Globus pallidus (tissue), 1 donor: ENCODE results near the gene OLIG2.
A peak's percentile ranks its signal among the peaks of the same experiment; 100 is the strongest.

ENCODE experiments used
- DNase-seq: peaks from one replicate; pipeline ENCODE4 v3.0.0-alpha.2; 2015; ENCODE audit warnings: low spot score

The OLIG2 gene

DNA sequence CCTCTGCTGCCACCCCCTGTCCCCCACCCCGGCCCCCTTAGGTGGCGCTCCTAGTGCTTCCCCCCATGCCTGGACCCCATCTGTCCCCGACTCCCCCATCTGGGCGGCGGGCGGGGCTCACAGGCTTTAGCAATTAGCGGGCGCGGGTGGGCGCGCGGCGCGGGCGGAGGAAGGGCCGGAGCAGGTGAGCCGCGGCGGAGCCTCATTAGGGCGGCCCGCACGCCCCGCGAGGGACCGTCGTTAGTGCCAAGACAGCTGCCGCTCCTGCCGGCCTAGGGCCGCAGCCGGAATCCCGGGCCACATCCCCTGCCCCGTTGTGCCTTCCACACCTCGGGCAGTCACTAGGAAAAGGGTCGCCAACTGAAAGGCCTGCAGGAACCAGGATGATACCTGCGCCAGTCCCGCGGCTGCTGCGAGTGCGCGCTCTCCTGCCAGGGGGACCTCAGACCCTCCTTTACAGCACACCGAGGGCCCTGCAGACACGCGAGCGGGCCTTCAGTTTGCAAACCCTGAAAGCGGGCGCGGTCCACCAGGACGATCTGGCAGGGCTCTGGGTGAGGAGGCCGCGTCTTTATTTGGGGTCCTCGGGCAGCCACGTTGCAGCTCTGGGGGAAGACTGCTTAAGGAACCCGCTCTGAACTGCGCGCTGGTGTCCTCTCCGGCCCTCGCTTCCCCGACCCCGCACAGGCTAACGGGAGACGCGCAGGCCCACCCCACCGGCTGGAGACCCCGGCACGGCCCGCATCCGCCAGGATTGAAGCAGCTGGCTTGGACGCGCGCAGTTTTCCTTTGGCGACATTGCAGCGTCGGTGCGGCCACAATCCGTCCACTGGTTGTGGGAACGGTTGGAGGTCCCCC lies 7.6 kb downstream of the OLIG2 start:
- DNase-seq = no peak

DNA sequence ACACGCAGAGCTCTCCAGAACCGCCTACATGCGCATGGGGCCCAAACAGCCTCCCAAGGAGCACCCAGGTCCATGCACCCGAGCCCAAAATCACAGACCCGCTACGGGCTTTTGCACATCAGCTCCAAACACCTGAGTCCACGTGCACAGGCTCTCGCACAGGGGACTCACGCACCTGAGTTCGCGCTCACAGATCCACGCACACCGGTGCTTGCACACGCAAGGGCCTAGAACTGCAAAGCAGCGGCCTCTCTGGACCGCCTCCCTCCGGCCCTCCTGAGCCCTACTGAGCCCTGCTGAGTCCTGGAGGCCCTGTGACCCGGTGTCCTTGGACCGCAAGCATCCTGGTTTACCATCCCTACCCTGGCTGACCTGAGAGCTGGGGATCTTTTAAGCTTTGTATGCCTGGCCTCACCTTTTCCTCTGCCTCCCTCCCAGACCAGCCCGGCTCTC lies 8.3 kb downstream of the OLIG2 start:
- DNase-seq = no peak

DNA sequence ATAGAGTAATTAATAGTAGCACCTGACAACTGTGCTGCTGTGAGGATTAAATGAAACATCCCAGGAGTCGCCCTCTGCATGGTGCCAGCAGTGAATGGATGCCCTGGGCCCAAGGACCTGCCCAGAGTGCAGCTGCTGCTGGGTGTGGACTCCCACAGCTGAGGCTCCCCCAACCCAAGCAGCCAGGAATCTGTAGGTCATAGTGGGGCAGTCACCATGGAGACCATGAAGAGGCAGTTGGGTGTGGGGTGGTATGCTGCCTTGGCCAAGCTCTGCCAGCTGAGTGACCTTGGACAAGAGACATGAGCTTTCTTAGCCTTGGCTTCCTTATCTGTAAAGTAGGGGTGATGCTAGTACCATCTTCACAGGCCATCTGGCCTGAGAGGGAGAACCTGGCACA lies 9.4 kb downstream of the OLIG2 start:
- DNase-seq = no peak

DNA sequence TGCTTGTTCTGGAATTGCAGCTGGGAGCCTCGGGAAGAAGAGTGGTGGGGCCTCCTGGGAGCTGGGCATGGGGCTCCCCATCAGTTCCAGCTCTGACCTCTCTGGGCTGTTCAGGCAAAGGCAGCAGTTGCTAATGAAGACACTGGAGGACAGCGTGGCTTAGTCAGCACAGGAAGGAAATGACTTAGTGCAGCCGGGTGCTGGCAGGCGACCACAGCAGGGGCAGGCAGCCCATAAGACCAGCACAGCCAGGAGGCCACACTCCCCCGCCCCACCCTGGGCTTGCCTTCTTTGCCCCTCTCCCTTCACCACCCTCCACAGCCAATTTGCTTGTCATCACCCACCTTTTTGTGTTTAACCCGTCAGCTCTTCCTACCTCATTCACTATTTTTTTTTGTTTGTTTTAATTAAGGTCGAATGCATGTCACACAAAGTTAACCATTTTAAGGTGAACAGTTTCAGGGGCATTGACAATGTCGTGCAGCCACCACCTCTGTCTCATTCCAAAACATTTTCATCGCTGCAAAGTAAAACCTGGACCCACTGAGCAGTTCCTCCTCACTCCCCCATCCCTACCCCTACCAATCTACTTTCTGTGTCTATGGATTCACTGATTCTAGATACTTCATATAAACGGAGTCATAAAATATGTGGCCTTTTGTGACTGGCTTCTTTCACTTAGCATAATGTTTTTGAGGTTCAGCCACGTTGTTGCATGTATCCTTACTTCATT lies 10.9 kb downstream of the OLIG2 start:
- DNase-seq = peak; percentile 36

DNA sequence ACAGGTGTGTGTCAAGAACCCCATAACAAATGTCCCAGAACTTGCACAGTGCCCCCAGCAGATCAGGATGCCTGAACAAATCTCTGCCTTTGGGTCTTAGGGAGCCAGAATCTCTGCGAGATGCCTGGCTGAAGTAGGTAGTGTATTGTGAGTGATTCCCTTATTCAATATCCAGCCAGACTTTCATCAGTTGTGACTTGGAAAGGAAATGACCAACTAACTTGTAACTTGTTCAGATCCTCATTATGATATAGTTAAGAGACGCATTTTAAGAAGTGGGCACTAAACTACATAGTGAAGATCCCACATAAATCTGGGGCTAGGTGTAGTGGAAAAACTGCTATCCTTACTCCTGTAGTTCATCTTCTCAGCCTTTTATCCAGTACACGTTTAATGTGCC lies 11.8 kb downstream of the OLIG2 start:
- no peak for DNase-seq

DNA sequence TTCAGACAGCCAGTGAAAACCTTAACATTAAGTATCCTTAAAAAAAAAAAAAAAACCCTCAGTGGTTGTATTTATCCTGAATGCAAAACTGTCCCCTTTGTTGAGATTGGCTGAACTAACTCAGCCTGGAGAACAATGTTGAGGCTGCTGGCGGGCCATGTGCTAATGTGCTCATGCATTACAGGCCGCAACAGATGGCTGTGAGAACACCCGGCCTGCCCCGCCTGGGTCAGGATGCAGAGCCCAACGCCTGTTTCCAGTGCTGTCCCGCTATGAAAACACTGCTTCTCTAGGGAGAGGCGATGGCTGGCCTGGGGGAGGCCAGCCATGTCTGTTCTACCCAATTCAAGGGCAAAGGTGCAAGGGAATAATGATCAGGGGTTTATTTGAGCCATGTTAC lies 13.8 kb downstream of the OLIG2 start:
- peak; percentile 97 for DNase-seq

DNA sequence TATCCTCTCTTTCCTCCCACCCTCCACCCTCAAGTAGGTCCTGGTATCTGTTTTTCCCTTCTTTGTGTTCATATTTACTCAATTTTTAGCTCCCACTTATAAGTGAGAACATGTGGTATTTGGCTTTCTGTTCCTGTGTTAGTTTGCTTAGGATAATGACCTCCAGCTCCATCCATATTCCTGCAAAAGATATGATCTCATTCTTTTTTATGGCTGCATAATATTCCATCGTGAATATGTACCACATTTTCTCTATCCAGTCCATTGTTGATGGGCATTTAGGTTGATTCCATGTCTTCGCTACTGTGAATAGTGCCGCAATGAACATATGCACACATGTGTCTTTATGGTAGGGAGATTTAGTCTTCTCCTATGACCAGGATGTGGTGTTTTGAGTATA lies 14.5 kb downstream of the OLIG2 start:
- DNase-seq = no peak

DNA sequence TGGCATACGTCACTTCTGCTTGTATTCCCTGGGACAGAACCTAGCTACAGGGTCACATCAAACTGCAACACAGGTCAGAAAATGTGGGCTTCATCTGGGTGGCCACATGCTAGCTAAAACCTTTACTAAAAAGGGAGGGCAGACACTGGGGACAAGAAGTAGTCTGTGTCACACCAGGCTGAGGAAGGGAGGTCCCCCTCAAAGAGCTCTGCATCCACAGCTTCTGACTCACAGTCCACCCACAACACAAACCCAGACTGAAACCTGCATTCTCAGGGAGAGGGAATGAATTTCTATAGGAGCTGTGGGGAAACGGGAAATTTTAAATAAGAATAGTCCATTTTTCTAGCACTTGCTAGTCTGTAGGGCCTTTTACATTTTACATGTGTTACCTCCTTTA lies 16.2 kb downstream of the OLIG2 start:
- no peak for DNase-seq

DNA sequence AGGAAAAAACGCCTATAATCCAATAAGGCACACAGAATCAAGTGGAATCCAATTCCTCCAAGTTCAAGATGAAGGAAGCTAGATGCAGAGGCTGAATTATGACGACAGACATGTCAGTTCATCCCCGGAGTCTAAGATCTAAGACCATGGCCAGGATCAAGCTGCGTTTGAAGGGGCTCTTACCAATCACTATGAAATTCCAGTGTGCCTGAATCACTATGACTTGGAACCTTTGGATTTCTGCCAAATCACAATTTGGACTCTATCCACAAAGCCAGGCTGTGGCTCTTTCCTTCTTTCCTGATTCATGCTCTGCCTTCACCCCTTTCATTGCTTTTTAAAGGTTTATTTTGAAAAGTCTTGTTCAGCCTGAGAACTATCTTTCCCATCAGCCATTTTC lies 17.1 kb downstream of the OLIG2 start:
- DNase-seq = no peak

DNA sequence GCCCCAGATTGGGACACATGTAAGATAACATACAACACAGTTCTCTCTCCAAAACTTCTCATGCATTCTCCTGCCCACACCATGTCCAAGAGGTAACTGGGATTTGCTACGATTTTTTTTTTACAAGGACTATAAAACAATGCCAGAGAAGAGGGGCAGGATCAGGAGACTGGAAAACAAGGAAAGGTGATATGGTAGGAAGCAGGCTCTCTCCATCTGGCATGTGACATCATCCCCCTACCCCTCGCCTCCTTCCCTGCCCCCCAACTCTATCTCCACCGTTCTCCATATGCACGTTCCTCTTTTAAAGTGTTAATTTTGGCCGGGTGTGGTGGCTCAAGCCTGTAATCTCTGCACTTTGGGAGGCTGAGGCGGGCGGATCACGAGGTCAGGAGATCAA lies 20.7 kb downstream of the OLIG2 start:
- DNase-seq = no peak

DNA sequence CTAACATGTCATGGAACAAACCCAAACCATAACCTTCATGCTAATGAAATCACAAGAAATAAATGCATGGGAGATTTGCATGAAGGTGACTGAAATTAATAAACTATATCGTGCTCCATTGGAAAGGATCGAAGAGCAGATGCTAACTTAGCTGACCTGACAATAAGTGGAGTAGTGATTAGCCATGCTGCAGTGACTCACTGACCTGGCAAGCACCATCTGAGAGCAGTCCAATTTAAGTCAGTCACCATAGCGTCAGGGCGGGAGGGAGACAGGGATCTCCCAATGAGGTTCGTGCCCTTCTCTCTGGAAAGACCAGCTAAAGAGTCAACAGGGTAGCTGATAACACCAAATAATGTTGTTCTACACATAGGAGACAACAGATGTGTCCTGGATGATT lies 21.5 kb downstream of the OLIG2 start:
- no peak for DNase-seq

DNA sequence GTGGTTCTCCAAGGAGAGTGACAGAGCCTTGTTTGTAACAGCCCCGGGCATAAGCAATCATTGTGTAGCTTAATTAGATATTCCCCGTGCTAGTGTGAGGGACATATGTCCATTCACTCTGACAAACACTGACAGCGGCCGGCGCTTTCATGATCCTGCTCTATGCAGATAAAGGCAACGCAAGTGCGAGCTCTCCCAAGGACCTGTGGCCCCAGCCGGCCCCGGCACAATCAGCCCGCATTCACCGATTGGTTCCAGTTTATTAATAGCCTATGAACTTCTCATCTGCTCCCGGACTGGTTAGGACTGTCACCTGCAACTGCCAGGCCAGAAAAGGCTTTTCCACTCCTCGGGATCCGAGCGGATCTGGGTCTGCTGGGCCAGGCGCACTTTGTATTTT lies 26.2 kb downstream of the OLIG2 start:
- no peak for DNase-seq

DNA sequence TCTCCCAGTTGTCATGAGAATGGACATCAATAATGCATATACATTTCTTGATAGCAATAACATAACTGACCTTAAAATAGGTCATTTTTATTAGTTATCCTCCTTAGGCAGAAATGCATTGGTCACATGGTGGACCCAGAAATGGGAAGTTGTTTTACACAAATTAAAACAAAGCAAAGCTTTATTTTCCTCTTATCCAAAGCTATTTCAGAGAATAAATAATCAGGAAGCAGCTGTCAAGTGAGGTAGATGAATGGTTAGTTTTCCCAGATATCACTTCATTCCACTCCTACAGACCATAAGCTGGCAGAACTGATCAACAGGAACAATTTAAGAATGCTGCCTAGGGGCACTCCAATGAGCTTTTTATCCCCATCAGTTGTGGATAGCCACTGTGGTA lies 28.2 kb downstream of the OLIG2 start:
- no peak for DNase-seq

DNA sequence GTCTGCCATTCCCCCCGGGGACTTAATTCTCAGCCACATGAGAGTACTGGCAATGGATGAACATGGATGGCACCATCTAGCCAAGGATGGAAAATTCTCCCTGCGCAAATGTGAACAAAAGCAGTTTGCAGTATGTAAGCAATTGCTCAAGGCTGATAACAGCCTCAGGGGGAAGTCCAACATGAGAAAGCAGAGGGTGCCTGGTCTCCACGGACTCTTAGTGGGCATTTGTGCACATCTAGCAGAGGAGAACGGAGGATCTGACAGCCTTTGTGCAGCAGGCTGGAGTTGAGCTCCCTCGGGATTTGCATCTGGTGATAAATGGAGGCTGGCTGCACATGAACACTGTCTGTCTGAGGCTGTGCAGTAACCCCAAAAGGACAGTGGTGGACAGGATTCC lies 30.3 kb downstream of the OLIG2 start:
- DNase-seq = no peak

DNA sequence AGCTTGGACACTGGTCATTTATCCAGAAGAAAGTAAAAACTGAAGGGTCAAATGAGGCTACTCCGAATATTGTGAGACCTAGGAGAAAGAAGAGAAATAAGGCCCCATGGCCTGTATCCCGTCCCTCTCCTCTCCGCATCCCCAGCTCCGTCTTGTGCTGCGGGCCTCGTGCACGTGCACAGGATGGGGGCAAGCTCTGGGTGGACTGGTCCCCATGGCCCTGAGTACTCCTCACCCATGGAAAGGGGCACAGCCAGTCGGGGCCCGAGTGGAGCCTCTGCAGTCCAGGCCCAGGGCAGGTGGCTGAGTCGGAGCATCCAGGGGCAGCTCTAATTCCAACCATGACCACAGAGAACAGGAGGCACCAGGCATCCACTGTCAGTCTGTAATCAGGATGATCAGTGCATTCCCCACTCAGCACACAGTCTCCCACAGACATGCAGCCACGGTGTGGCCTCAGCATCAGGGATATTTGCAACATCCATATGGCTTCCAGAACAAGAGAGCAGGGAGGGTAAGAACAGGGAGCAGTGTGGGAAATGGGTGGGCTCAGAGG lies 31.7 kb downstream of the OLIG2 start:
- DNase-seq = no peak

DNA sequence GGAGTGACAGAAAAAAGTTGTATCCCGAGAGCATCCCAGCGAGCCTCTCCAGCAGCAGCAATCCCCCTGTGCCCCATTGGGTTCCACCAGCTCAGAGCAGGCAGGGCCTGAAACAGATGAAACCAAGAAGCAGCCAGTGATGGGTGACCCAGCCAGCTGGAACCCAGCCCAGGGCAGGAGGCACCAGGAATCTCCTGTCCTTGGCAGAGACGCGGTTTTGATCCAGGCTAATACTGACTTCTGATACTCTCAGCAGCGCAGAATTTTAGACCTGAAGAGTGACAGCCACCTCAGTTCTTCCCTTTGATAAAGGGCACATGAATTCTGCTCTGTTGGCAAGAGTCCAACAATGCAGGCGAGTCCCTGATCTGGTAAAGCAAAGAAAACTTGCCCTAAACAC lies 32.8 kb downstream of the OLIG2 start:
- no peak for DNase-seq

DNA sequence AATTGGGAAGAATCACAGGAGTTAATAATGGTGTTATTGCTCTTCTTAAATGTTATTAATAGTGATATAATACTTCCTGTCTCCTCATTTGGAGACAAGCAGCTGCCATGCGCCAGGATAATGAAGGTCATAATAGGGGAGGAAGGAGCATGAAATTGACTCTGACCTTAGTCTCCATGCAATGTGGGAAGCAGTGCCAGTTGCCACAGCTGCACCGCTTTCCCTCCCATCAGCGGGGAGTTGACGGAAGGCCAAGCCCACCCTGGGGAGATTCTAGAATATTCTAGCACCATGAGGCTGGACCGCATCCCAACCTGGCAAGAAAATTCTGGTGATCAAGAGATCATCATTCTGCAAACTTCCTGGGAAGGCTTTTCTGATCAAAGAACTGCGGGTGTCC lies 33.2 kb downstream of the OLIG2 start:
- DNase-seq = no peak

DNA sequence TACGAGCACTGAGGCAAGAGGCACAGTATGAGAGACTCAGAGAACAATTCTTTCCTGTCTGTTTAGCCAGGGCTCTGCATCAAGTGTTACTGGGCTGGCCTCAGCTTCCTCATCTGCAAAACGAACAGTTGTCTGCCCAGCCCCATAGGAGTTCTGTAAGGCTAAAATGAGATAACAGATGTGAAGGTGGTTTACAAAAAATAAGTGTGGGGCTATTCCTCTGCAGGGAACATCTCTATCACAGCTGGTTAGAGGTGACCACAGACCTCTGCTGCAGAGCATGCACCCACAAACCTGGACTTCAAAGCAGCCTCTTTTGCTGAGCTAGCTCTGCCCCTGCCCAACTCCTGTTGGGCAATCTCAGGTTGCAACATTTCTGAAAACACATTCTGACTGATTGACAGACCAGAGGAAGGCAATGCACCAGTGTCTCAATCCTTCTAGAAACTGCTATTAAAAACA lies 33.7 kb downstream of the OLIG2 start:
- DNase-seq = no peak

DNA sequence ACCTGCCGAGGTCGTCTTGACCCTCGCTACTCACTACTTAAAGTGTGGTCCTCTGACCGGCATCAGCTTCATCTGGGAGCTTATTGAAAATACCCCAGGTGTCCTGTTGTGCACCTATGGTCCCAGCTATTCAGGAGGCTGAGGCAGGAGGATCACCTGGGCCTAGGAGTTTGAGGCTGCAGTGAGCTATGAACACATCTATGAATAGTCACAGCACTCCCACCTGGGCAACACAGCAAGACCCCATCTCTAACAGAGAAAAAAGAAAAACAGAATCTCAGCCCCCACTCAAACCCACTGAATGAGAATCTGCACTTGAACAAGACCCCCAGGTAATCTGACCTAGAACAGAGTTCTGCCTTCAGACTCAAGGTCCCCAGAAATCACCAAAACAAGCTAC lies 35.5 kb downstream of the OLIG2 start:
- DNase-seq = no peak

DNA sequence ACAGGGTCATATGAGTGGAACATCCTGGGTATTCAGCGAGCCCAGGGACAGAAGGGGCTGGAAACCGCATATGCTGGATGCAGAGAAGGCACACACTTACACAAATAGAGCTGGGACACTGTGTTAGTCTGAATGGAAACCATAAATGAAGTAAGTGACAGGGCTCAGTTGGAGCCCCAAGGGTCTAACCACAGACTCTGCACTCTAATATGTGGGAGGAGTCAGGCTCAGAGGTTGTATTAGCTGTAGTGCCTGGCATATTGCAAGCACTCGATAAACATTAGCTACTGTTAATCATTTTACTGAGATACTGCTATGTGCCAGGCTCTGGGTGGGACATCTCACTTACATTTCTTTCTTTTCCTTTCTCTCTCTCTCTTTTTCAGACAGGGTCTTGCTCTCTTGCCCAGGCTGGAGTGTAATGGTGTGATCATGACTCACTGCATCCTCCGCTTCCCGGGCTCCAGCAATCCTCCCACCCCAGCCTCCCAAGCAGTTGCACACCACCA lies 37.7 kb downstream of the OLIG2 start:
- no peak for DNase-seq

DNA sequence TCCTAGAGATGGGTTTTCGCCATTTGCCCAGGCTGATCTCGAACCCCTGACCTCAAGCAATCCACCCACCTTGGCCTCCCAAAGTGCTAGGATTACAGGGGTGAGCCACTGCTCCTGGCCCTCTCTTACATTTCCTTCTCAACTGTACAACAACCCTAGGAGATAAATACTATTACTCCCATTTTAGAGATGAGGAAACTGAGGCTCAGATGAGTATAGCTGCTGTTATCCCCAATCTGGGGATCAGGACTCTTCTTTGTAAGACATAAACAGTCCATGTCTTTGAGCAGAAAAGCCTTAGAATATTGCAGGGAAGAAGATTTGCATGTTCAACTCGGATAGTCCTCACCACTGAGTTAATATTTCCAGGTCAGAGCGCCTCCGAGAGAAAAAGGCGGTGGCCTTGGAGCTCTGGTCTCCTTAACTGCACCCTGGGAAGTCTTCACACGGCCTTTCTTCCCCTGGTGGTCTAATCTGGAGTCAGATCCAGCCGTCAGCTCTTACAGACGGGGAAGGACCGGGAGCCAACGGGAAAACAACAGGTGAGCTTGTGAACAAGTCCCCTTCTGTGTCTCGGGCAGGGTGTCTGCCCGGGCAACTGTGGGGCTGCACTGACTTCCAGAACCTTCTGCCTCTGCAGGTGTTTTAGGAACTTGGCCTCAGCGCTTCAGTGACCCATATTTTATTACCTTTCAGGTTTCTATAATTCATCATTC lies 38.3 kb downstream of the OLIG2 start:
- no peak for DNase-seq
